Natural killer cell (primary cell): Measurements from ENCODE around the gene FUOM. TPM values are rescaled to one million over a fixed set of nuclear protein-coding genes. Genes with fewer than 3 reads are reported as not detected.
A peak's percentile ranks its signal among the peaks of the same experiment; 100 is the strongest.

ENCODE experiments used
- ATAC-seq, 3 donors: fragments of 150-1000 bp in 2 of 3; fragments of 200-7000 bp in 1 of 3; cut with Tn5 transposase; 1 replicate in 1 of 3; 2 replicates in 2 of 3; pipeline ENCODE4 v1.10.0; 2021; ENCODE audit warnings: mild to moderate bottlenecking in 2 of 3, moderate library complexity in 2 of 3
- DNase-seq, 2 donors: peaks; one replicate each; pipeline versions ENCODE4 v3.0.0 to v3.0.0-alpha.2; 2013 to 2021; ENCODE audit warnings: mixed read lengths in 1 of 2
- H3K27ac ChIP-seq: one replicate; pipeline ENCODE4 v1.5.1; 2013; ENCODE audit warnings: mild to moderate bottlenecking, low read length
- H3K27me3 ChIP-seq: one replicate; pipeline ENCODE4 v1.6.1; 2013; ENCODE audit warnings: low read length; ENCODE audit not compliant: control insufficient read depth, insufficient read depth
- H3K36me3 ChIP-seq: one replicate; pipeline ENCODE4 v1.6.1; 2013; ENCODE audit warnings: low read length; ENCODE audit not compliant: control insufficient read depth, insufficient read depth
- H3K4me1 ChIP-seq: one replicate; pipeline ENCODE4 v1.6.1; 2013; ENCODE audit warnings: low read length; ENCODE audit not compliant: control insufficient read depth, insufficient read depth
- H3K4me3 ChIP-seq: one replicate; pipeline ENCODE4 v1.5.1; 2013; ENCODE audit warnings: low read length
- H3K9me3 ChIP-seq: one replicate; pipeline ENCODE4 v1.6.1; 2013; ENCODE audit warnings: low read length; ENCODE audit not compliant: control insufficient read depth, insufficient read depth
- H3K27ac Mint-ChIP-seq, 2 donors: one replicate each; pipeline ENCODE4 v1.8.0; 2022; ENCODE audit warnings: mild to moderate bottlenecking in 2 of 2, mixed read lengths in 2 of 2, moderate library complexity in 1 of 2
- H3K27me3 Mint-ChIP-seq, 2 donors: one replicate each; pipeline ENCODE4 v1.8.0; 2022; ENCODE audit warnings: low read depth in 2 of 2, mixed read lengths in 2 of 2
- H3K36me3 Mint-ChIP-seq: one replicate; pipeline ENCODE4 v1.8.0; 2022; ENCODE audit warnings: mixed read lengths
- H3K4me1 Mint-ChIP-seq, 2 donors: one replicate each; pipeline ENCODE4 v1.8.0; 2022; ENCODE audit warnings: mixed read lengths in 2 of 2
- H3K4me3 Mint-ChIP-seq: one replicate; pipeline ENCODE4 v1.8.0; 2022; ENCODE audit warnings: mild to moderate bottlenecking, moderate library complexity, mixed read lengths
- H3K9me3 Mint-ChIP-seq, 2 donors: one replicate each; pipeline ENCODE4 v1.8.0; 2022; ENCODE audit warnings: mixed read lengths in 2 of 2
- CTCF ChIP-seq: fragments of 200-600 bp; IDR thresholded peaks from one replicate; pipeline ENCODE4 v1.8.0; 2022; ENCODE audit warnings: antibody characterized with exemption
- WGBS: methylation state at CpG from one replicate; pipeline ENCODE4 v1.1.7; 2013; ENCODE audit warnings: missing lambda C conversion rate; ENCODE audit not compliant: insufficient coverage; 5-methylcytosine and 5-hydroxymethylcytosine counted together
- intact Hi-C: fragments of 100-400 bp; cut with micrococcal nuclease; formaldehyde crosslinking; loops from one replicate; pipeline ENCODE4 v1.14.2; 2022
- total RNA-seq, 4 donors: library from RNA; stranded (reverse); fragments of 120-200 nt in 1 of 4; gene quantifications; one replicate each; pipeline versions ENCODE4 v1.2.3 to v1.2.4, GENCODE V29; 2013 to 2022

The FUOM gene
- total RNA-seq, 3 donors from 2014 or later (not counting 1 experiment from before 2014, with no cell fraction given): 7.6 to 9.5 (median 7.9) TPM

- 76% methylated on average over 3 of the region's 3 CpGs for WGBS
- peaks cover 37% of the 10 kb centered on the region for H3K4me1 ChIP-seq
- no peak for DNase-seq
- H3K27me3 ChIP-seq: peaks cover 16% of the 10 kb centered on the region
- no peak overlapping the region for H3K27ac Mint-ChIP-seq
- peaks cover 0 to 7% of the 10 kb centered on the region in 2 donors for H3K4me1 Mint-ChIP-seq
- no peak overlapping the region for H3K4me3 Mint-ChIP-seq
- no peaks in the 10 kb centered on the region for H3K9me3 ChIP-seq
- ATAC-seq: no peak
- H3K36me3 Mint-ChIP-seq: no peaks in the 10 kb centered on the region
- intact Hi-C loops: no loop called here
- H3K9me3 Mint-ChIP-seq: no peaks in the 10 kb centered on the region
- no peak overlapping the region for H3K27ac ChIP-seq
- H3K4me3 ChIP-seq: no peak overlapping the region
- TF ChIP-seq CTCF: no peak
- H3K27me3 Mint-ChIP-seq: peaks cover 14 to 15% of the 10 kb centered on the region in 2 donors
- no peaks in the 10 kb centered on the region for H3K36me3 ChIP-seq
These were observed 20.5 kb downstream of the FUOM start for GRCh38 chr10:133337370-133337725.

- peaks cover 16 to 17% of the 10 kb centered on the region in 2 donors for H3K27me3 Mint-ChIP-seq
- peak within 1 kb of the TSS in 1 of 2 donors; percentile 90 for H3K27ac Mint-ChIP-seq
- Histone ChIP-seq H3K4me3 (peak within 1 kb of the TSS; percentile 50), H3K4me1 (peaks cover 37% of the 10 kb centered on the region), H3K36me3 (no peaks in the 10 kb centered on the region), H3K9me3 (no peaks in the 10 kb centered on the region), H3K27me3 (peaks cover 13% of the 10 kb centered on the region), H3K27ac (peak within 1 kb of the TSS; percentile 52)
- no peaks in the 10 kb centered on the region for H3K9me3 Mint-ChIP-seq
- DNase-seq (peak; percentile 77 to 94), ATAC-seq (peak; percentile 44 to 72 (median 54))
- no peak for TF ChIP-seq CTCF
- peak within 1 kb of the TSS; percentile 59 for H3K4me3 Mint-ChIP-seq
- intact Hi-C loops: no loop called here
- peaks cover 0 to 7% of the 10 kb centered on the region in 2 donors for H3K4me1 Mint-ChIP-seq
- H3K36me3 Mint-ChIP-seq: no peaks in the 10 kb centered on the region
- WGBS: 13% methylated on average over 63 of the region's 63 CpGs
These were observed 21.0 kb downstream of the FUOM start, which contains the start of gene CALY for GRCh38 chr10:133336577-133337369. TSS of gene CALY (minus strand) at chr10:133336896. CDS start at chr10:133328989, 7,907 bp downstream.

- no peaks in the 10 kb centered on the region for H3K36me3 ChIP-seq
- peak overlapping the region; percentile 50 for H3K4me3 ChIP-seq
- H3K36me3 Mint-ChIP-seq: no peaks in the 10 kb centered on the region
- H3K27me3 ChIP-seq: peaks cover 13% of the 10 kb centered on the region
- TF ChIP-seq CTCF: no peak
- H3K9me3 ChIP-seq: no peaks in the 10 kb centered on the region
- no peak overlapping the region for H3K27ac ChIP-seq
- peaks cover 17 to 18% of the 10 kb centered on the region in 2 donors for H3K27me3 Mint-ChIP-seq
- no peak overlapping the region for H3K4me3 Mint-ChIP-seq
- WGBS: 7% methylated on average over 40 of the region's 41 CpGs
- ATAC-seq: peak in 1 of 3 donors; percentile 7
- H3K4me1 Mint-ChIP-seq: peaks cover 0 to 7% of the 10 kb centered on the region in 2 donors
- intact Hi-C loops: no loop called here
- peaks cover 37% of the 10 kb centered on the region for H3K4me1 ChIP-seq
- no peaks in the 10 kb centered on the region for H3K9me3 Mint-ChIP-seq
- no peak for DNase-seq
- H3K27ac Mint-ChIP-seq: peak overlapping the region in 1 of 2 donors; percentile 90
These were observed 21.7 kb downstream of the FUOM start for GRCh38 chr10:133336118-133336576.
